Ovary (tissue), 9 donors: ENCODE data around the gene KYAT1. TPM values are rescaled to one million over a fixed set of nuclear protein-coding genes. Genes with fewer than 3 reads are reported as not detected.

Experiments used
- DNase-seq, 5 donors: peaks; one replicate each; pipeline ENCODE4 v3.0.0-alpha.2; 2019 to 2020
- H3K27ac ChIP-seq, 2 donors: fragments of 200-600 bp; one replicate each; pipeline versions ENCODE4 v1.5.1 to v1.8.0; 2019 to 2022
- H3K27me3 ChIP-seq: fragments of 200-600 bp; one replicate; pipeline ENCODE4 v1.8.0; 2022
- H3K36me3 ChIP-seq: fragments of 200-600 bp; sonication (generic); one replicate; pipeline ENCODE4 v1.5.1; 2019
- H3K4me1 ChIP-seq: one replicate; pipeline ENCODE4 v1.8.1; 2013; ENCODE audit warnings: mild to moderate bottlenecking, moderate library complexity; ENCODE audit not compliant: insufficient read depth
- H3K4me3 ChIP-seq: fragments of 200-600 bp; sonication (generic); one replicate; pipeline ENCODE4 v1.5.1; 2017
- H3K9me3 ChIP-seq, 2 donors: fragments of 200-600 bp in 1 of 2; sonication (generic) in 1 of 2; one replicate each; pipeline versions ENCODE4 v1.5.1 to v1.8.1; 2013 to 2019; ENCODE audit warnings: mild to moderate bottlenecking in 1 of 2, moderate library complexity in 1 of 2
- CTCF ChIP-seq, 3 donors: fragments of 450-650 bp in 2 of 3; fragments of 200-600 bp in 1 of 3; IDR thresholded peaks; one replicate each; pipeline versions ENCODE4 v1.5.1 to v1.8.0; 2016 to 2022; ENCODE audit warnings: antibody characterized with exemption in 3 of 3, mild to moderate bottlenecking in 1 of 3
- EP300 ChIP-seq: sonication (generic); formaldehyde crosslinking; IDR thresholded peaks from one replicate; pipeline ENCODE4 v1.6.1; 2017; ENCODE audit warnings: antibody characterized with exemption
- POLR2A ChIP-seq: fragments of 450-650 bp; IDR thresholded peaks from one replicate; pipeline ENCODE4 v1.6.1; 2017; ENCODE audit warnings: antibody characterized with exemption, mild to moderate bottlenecking, moderate library complexity
- WGBS, 3 donors: extraction: QIAGEN DNeasy Blood & Tissue Kit in 1 of 3; methylation state at CpG; one replicate each; pipeline versions ENCODE4 v1.1.5 to v1.1.7; 2013 to 2017; 5-methylcytosine and 5-hydroxymethylcytosine counted together
- intact Hi-C, 4 donors: fragments of 100-400 bp; cut with DNase I; formaldehyde crosslinking; loops; one replicate each; pipeline versions ENCODE4 v1.11.0 to v1.15.1; 2022 to 2023
- polyA plus RNA-seq, 2 donors: library from polyadenylated mRNA; stranded (reverse); fragments of 200-250 nt in 1 of 2; fragments of 350-450 nt in 1 of 2; fragmentation: Illumina TruSeq in 1 of 2; extraction: RNeasy Lipid Tissue Mini Kit (QIAGEN cat#74804) in 1 of 2; gene quantifications; one replicate each; pipeline ENCODE4 v1.2.3, GENCODE V29; 2013 to 2014
- total RNA-seq, 7 donors: library from RNA; depleted of rRNA in 2 of 7; stranded (reverse); fragments of >200 nt in 2 of 7; fragmentation: NEBNext Ultra II Directional in 3 of 7; extraction: Animal tissue kit (Norgen Biotek cat#: 25700) in 3 of 7; gene quantifications; one replicate each; pipeline versions ENCODE4 v1.1.0 to v1.2.4, GENCODE V29; 2016 to 2023
- donor health status: DM: no; HTN: no; CAD: no; lungs with moderate emphysema.
- donor health status: DM: no; HTN: no; CAD: no.
- donor health status: Bipolar disorder and iron deficiency.
- donor health status: DM: yes; HTN: yes; CAD: no.
- donor health status: DM: no; HTN: no; CAD: no.
- donor health status: DM: yes; HTN: yes; CAD: no.

Gene KYAT1
- total and polyA plus RNA-seq, 9 donors, result 4.2 to 10.2 (median 5.8) TPM

- 74 to 85% (median 78%) methylated on average over 7 of the region's 7 CpGs for WGBS, 3 donors
- Histone ChIP-seq H3K9me3 (no peaks in the 10 kb centered on the region), H3K36me3 (no peaks in the 10 kb centered on the region), H3K4me1 (peaks cover 6% of the 10 kb centered on the region), H3K4me3 (no peak overlapping the region), H3K27ac (no peak overlapping the region), H3K27me3 (no peaks in the 10 kb centered on the region)
- TF ChIP-seq EP300 (no peak), POLR2A (no peak), CTCF (IDR thresholded peaks at IDR 0.05) (no peak)
- DNase-seq, result no peak
- intact Hi-C loops, result no loop called here
Measured at GRCh38 chr9:128905964-128906363, 24.2 kb upstream of the KYAT1 start.

GRCh38 chr9:128903871-128904620 lies 22.3 kb upstream of the KYAT1 start:
- 92 to 95% (median 93%) methylated on average over 10 of the region's 10 CpGs for WGBS, 3 donors
- no peaks in the 10 kb centered on the region for H3K4me1 ChIP-seq
- H3K4me3 ChIP-seq, result no peak overlapping the region
- intact Hi-C loops, result no loop called here
- DNase-seq, result no peak
- no peaks in the 10 kb centered on the region for H3K27me3 ChIP-seq
- no peaks in the 10 kb centered on the region for H3K9me3 ChIP-seq
- no peaks in the 10 kb centered on the region for H3K36me3 ChIP-seq
- no peak for TF ChIP-seq CTCF (IDR thresholded peaks at IDR 0.05)
- H3K27ac ChIP-seq, result no peak overlapping the region

- Histone ChIP-seq H3K27ac (no peak overlapping the region), H3K27me3 (no peaks in the 10 kb centered on the region), H3K36me3 (no peaks in the 10 kb centered on the region), H3K4me1 (no peaks in the 10 kb centered on the region), H3K9me3 (no peaks in the 10 kb centered on the region), H3K4me3 (no peak overlapping the region)
- DNase-seq, result no peak
- 80 to 94% (median 93%) methylated on average over 2 of the region's 2 CpGs for WGBS, 3 donors
- intact Hi-C loops, result no loop called here
- TF ChIP-seq POLR2A (no peak), CTCF (IDR thresholded peaks at IDR 0.05) (no peak), EP300 (no peak)
Measured at GRCh38 chr9:128903079-128903461, 21.3 kb upstream of the KYAT1 start.

GRCh38 chr9:128902351-128903078 lies 20.8 kb upstream of the KYAT1 start:
- Histone ChIP-seq H3K36me3 (no peaks in the 10 kb centered on the region), H3K9me3 (no peaks in the 10 kb centered on the region), H3K4me3 (no peak overlapping the region), H3K27me3 (no peaks in the 10 kb centered on the region), H3K4me1 (no peaks in the 10 kb centered on the region), H3K27ac (no peak overlapping the region)
- DNase-seq, result no peak
- TF ChIP-seq EP300 (no peak), POLR2A (no peak), CTCF (IDR thresholded peaks at IDR 0.05) (no peak)
- intact Hi-C loops, result no loop called here
- WGBS, 3 donors, result 84 to 86% (median 86%) methylated on average over 21 to 23 of the region's 23 CpGs
